GM20000 (cell line): Measurements from ENCODE around the gene SMYD5.

ENCODE experiments used
- DNase-seq: peaks from one replicate; pipeline ENCODE4 v3.0.0; 2012; ENCODE audit warnings: low spot score
- TF ChIP-seq, protein P1 (sequence below): IDR thresholded peaks from 2 replicates; pipeline ENCODE4 v1.5.1; 2012; ENCODE audit warnings: mild to moderate bottlenecking, control low read depth; ENCODE audit errors: extremely low read depth, missing control alignments

SMYD5 gene

DNA sequence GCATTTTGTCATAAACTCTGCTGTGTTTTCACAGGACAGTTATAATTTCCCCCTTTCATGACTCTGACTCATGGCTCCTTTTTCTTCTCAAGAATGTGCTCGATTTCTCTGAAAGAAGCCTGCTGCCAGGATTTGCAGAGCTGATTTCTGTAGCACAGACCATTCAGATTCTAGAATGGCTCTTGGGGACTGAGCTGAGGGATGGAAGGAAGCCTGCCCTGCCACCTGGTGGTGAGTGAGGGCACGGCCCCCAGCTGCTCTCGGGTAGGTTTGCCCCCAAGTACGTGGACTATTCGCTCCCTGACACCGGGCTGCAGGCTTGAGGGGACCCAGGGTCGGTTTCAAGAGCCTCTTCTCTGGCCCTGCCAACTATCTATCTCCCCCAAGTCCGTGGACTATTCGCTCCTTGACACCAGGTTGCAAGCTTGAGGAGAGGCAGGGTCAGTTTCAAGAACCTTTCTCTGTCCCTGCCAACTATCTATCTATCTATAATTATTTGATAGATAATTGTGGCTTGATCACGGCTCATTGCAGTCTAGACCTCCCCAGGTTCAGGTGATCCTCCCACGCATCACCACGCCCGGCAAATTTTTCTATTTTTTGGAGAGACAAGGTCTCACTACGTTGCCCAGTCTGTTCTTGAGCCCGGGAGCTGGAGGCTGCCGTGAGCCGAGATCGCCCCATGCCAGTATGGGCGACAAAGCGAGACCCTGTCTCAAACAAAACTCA, 1.4 kb upstream of the SMYD5 start:
- TF ChIP-seq, protein P1, sequence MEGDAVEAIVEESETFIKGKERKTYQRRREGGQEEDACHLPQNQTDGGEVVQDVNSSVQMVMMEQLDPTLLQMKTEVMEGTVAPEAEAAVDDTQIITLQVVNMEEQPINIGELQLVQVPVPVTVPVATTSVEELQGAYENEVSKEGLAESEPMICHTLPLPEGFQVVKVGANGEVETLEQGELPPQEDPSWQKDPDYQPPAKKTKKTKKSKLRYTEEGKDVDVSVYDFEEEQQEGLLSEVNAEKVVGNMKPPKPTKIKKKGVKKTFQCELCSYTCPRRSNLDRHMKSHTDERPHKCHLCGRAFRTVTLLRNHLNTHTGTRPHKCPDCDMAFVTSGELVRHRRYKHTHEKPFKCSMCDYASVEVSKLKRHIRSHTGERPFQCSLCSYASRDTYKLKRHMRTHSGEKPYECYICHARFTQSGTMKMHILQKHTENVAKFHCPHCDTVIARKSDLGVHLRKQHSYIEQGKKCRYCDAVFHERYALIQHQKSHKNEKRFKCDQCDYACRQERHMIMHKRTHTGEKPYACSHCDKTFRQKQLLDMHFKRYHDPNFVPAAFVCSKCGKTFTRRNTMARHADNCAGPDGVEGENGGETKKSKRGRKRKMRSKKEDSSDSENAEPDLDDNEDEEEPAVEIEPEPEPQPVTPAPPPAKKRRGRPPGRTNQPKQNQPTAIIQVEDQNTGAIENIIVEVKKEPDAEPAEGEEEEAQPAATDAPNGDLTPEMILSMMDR, result peak; percentile 97
- peak; percentile 87 for DNase-seq

DNA sequence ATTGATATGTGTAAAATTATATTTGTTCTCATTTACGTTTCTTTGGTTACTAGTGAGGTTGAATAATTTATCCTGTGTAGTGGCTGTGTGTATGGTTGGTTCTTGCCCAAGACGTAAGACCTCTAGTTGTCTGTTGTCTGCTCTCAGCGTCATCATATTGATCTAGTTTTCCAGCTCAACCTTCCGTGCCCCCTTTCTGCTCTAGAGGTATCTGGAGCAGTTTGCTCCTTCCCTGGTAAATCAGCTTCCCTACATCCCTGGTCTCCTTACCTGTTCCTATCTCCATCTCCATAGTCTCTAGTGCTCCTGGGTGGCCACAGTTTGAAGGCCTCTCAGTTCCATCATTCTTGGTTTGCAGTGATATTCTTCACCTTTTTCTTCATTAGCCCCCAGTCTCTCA, 1.2 kb downstream of the SMYD5 start:
- TF ChIP-seq, protein P1, result no peak
- no peak for DNase-seq

DNA sequence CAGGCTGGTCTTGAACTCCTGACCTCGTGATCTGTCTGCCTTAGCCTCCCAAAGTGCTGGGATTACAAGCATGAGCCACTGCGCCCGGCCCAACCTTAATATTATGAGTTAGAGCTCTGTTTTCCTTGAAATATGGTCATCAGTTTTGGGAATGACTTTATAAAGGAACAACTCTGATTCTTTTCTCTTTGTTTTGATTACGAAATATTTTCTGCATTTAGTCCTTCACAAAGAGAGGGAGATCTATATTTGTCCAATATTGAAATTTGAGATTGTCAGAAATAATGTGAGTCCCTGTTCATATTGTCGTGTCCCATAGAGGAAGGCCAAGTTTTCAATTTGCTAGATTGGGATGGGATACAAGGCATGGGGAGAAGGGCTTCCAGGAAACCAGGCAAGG, 3.1 kb downstream of the SMYD5 start:
- TF ChIP-seq, protein P1, result no peak
- no peak for DNase-seq

DNA sequence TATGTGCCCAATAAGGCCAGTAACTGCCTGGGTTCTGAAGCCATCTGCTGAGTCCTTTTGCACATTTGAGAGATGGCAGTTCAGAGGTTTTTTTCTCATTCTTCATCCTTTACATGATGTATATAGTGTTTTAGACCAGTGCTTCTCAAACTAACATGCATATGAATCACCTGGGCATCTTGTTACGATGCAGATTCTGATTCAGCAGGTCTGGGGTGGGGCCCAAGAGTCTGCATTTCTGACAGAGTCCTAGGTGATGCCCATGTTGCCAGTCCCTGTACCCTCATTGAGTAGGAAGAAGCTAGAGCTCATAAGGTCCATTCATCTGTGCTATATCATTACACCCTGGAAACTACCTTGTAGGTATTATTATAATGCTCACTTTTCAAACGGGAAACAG, 3.8 kb downstream of the SMYD5 start:
- no peak for DNase-seq
- TF ChIP-seq, protein P1, result no peak

DNA sequence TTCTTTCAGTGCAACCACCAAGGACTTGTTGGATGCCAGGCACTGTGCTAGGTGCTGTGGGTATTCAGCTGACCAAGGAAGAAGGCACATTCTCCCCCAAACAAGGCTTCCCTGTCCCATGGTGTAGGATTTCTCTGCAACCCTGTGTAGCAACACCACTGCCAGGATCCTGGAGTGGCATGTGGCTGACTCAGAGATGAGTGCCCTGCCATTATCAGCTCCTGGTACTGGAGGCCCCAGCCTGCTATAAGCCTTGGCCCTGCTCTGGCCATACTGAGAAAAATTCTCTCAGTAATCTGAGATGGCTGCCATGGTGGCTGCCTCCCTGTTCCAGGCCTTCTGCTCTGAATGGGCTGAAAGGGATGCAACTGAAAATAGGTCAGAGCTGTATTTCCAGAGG, 4.3 kb downstream of the SMYD5 start:
- TF ChIP-seq, protein P1, result no peak
- no peak for DNase-seq

DNA sequence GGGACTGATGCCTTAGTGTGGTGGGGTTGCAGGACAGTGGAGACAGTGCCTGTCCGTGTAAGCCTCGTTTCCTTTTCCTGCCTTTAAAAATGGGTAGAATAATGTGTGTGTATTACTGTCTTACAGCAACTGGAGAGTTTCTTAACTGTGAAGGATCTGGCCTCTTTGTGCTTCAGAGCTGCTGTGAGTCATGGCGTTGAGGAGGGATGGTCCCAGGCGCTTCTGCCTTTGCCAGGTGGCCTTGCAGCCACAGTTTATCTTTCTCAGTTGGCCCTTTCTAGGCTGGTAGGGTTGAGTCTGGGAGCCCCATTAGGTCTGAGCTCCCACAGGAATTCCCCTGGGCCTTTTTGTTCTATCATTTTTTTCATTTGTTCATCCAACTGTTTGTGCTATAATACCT, 9.8 kb downstream of the SMYD5 start:
- TF ChIP-seq, protein P1, result no peak

DNA sequence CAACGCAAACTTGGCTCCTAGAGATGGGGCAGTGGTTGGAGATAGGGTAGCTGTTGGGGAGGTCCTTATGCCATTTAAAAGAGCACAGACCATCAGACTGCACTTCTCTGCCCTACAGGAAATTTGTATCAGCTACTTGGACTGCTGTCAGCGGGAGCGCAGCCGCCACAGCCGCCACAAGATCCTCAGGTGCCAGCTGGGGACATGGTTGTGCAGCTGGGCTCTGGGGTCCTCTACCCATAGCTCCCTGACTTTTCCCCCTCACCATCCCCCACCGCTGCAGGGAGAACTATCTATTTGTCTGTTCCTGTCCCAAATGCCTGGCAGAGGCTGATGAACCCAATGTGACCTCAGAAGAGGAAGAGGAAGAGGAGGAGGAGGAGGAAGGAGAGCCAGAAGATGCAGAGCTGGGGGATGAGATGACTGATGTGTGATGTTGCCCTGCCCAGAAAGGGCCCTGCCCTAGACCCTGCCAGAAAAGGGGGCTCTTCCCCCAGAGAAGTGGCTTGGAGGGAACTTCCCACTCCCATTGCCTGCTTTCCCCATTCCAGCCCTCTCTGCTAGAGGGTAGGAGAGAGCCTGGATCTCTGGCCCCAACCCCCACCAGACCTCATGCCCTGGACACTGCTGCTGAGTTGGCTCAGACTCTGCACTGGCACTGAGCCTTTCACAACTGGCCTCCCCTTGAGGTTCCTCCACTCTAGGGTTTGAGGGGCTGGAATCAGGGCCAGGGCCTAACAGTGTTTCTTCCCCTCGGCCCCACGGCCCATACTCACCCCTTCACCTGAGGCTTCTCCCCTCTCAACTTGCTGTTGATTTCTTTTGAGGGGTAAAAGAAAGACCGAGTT, 11.7 kb downstream of the SMYD5 start:
- TF ChIP-seq, protein P1, result no peak
- no peak for DNase-seq

More for the DNA sequence above, 9.8 kb downstream of the SMYD5 start:
- DNase-seq, result no peak
